ENCODE data around the gene DNAJC1. TPM values are rescaled to one million over a fixed set of nuclear protein-coding genes. Genes with fewer than 3 reads are reported as not detected.
A peak's percentile ranks its signal among the peaks of the same experiment; 100 is the strongest.

DNAJC1 gene
- total and polyA plus RNA-seq, 2 of the 4 experiments (the other 2 are of a cell fraction), result 12.7 to 13.3 TPM

GRCh38 chr10:21707498-21707897, 296.0 kb downstream of the DNAJC1 start:
- no peak overlapping the region for H3K4me2 ChIP-seq (ENCODE audit: low read depth, low read length)
- dilution Hi-C loops (cut with HindIII; ENCODE audit: low sequenced_read_pairs, unreplicated experiment) (no loop called here), in situ Hi-C loops (cut with MboI; ENCODE audit: low sequenced_read_pairs) (no loop called here), intact Hi-C loops (cut with micrococcal nuclease) (no loop called here)
- H4K91ac ChIP-seq (ENCODE audit: insufficient read depth, low read depth, low read length), result no peak overlapping the region
- no peak overlapping the region for H3K9ac ChIP-seq (ENCODE audit: low read depth, low read length)
- no peak overlapping the region for H4K8ac ChIP-seq (ENCODE audit: low read depth in 2 of 2, low read length in 2 of 2)
- no peak overlapping the region for H2BK5ac ChIP-seq (ENCODE audit: low read depth, low read length, poor library complexity, severe bottlenecking)
- H3K14ac ChIP-seq (replicated peaks; ENCODE audit: low read depth, low read length), result no peak overlapping the region
- H2AK5ac ChIP-seq (ENCODE audit: low read depth, low read length), result no peak overlapping the region
- H3K4me3 ChIP-seq (ENCODE audit: insufficient read depth, low read depth, low read length), result no peak overlapping the region
- peaks cover 17% of the 10 kb centered on the region for H4K20me1 ChIP-seq (ENCODE audit: insufficient read depth, low read length)
- no TSS peak for BruUV-seq (replicated peaks)
- H3K36me3 ChIP-seq (ENCODE audit: control insufficient read depth, insufficient read depth, low read length), result peaks cover 5% of the 10 kb centered on the region
- no peak overlapping the region for H3K56ac ChIP-seq (ENCODE audit: extremely low read depth, insufficient read depth, low read length)
- H2AFZ ChIP-seq (replicated peaks; ENCODE audit: low read length, poor library complexity), result no peak overlapping the region
- H3K27me3 ChIP-seq (ENCODE audit: control insufficient read depth, insufficient read depth, low read length), result no peaks in the 10 kb centered on the region
- ChIA-PET POLR2A (ENCODE audit: unreplicated experiment) (no interaction called here), CTCF (no interaction called here)
- H3K23ac ChIP-seq (ENCODE audit: low read depth, low read length), result no peak overlapping the region
- H3K4me1 ChIP-seq (ENCODE audit: control insufficient read depth, insufficient read depth, low read length), result no peaks in the 10 kb centered on the region
- ATAC-seq (ENCODE audit: low read depth) (no peak), DNase-seq (no peak)
- H2BK20ac ChIP-seq (ENCODE audit: low read depth, low read length), result no peak overlapping the region
- H2BK120ac ChIP-seq (ENCODE audit: low read depth, low read length), result no peak overlapping the region
- WGBS, 2 experiments (ENCODE audit: extremely low coverage in 2 of 2, insufficient read length in 1 of 2), result no CpG with 5 or more reads among the region's 3 CpGs
- H3K4ac ChIP-seq (ENCODE audit: low read depth, low read length), result no peak overlapping the region
- peaks cover 35 to 59% of the 10 kb centered on the region in 2 experiments for H3K79me1 ChIP-seq (ENCODE audit: low read depth in 1 of 2, low read length in 2 of 2)
- TF ChIP-seq CEBPB (IDR thresholded peaks at IDR 0.05; ENCODE audit: low read depth, low read length) (0 out of 2 replicates have a peak, but pooled peaks have one; percentile 25), MXI1 (IDR thresholded peaks at IDR 0.05; ENCODE audit: borderline replicate concordance, low read depth, low read length) (no peak)
- H2AK9ac ChIP-seq (replicated peaks; ENCODE audit: low read depth, low read length, poor library complexity), result no peak overlapping the region
- H2BK15ac ChIP-seq (ENCODE audit: low read depth, low read length), result no peak overlapping the region
- H3K18ac ChIP-seq (ENCODE audit: low read depth, low read length), result no peak overlapping the region
- H4K5ac ChIP-seq (ENCODE audit: low read depth, low read length), result no peak overlapping the region
- H3K9me1 ChIP-seq (ENCODE audit: insufficient read depth, low read length), result peaks cover 9% of the 10 kb centered on the region
- H3K9me3 ChIP-seq (ENCODE audit: control insufficient read depth, insufficient read depth, low read length), result no peaks in the 10 kb centered on the region
- H3K27ac ChIP-seq (ENCODE audit: insufficient read depth, low read length), result no peak overlapping the region

Small RNA genes lying within 50 kb of the gene (microRNA-seq; reads per million reads assigned to microRNA genes)
- gene RN7SKP219 (ENCODE audit: insufficient read depth, insufficient read length), result not detected
- gene RN7SKP37 (ENCODE audit: insufficient read depth, insufficient read length), result not detected

Small RNA genes lying within 50 kb of the gene (small RNA-seq; reads per million reads assigned to genes)
- gene RN7SKP219, result 0 reads per million in 5 experiments
- gene RN7SKP37, result 0 reads per million in 5 experiments

Other genes starting within 250 kb of the DNAJC1 start
- gene EBLN1, start 214.3 kb upstream of the DNAJC1 start, total RNA-seq (2012; rRNA removed), result not detected in 2 replicates
- not detected in 2 replicates for gene EBLN1, start 214.3 kb upstream of the DNAJC1 start, polyA plus RNA-seq (2012; rRNA removed)

Measured in IMR-90 (cell line).